ENCODE data around the gene AUNIP.
"Not testable (repeated sequence)": the region's sequence is repeated elsewhere in the genome, so short reads cannot be mapped to it uniquely, and the experiment has no call there.

- TF ChIP-seq CTCF (IDR thresholded peaks at IDR 0.05; ENCODE audit: low read depth, low read length); POLR2A (IDR thresholded peaks at IDR 0.05; ENCODE audit: extremely low read depth, insufficient read length): not testable (repeated sequence)
- TF ChIP-seq, protein P1, sequence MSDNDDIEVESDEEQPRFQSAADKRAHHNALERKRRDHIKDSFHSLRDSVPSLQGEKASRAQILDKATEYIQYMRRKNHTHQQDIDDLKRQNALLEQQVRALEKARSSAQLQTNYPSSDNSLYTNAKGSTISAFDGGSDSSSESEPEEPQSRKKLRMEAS (IDR thresholded peaks at IDR 0.05; ENCODE audit: low read depth, low read length), result not testable (repeated sequence)
These were observed 19.4 kb downstream of the AUNIP start for GRCh38 chr1:25839808-25840207.
